SU-DHL-6 (cell line): Measurements from ENCODE around the gene RORC.

Source experiments
- H2AFZ ChIP-seq: fragments of 200-600 bp; sonication (generic); 2 replicates; pipeline ENCODE4 v1.6.1; 2014; ENCODE audit warnings: low read depth, mild to moderate bottlenecking, moderate library complexity, mixed read lengths, antibody characterized with exemption, low read length; ENCODE audit not compliant: severe bottlenecking
- H3F3A ChIP-seq: fragments of 200-600 bp; shearing (Covaris generic); 2 replicates; pipeline ENCODE4 v1.6.0; 2016; ENCODE audit warnings: antibody characterized with exemption, mild to moderate bottlenecking; ENCODE audit not compliant: insufficient read depth
- H3K27ac ChIP-seq: fragments of 200-600 bp; sonication (generic); 2 replicates; pipeline ENCODE4 v1.5.1; 2016; ENCODE audit warnings: low read depth, mild to moderate bottlenecking, low read length, moderate library complexity, mixed read lengths
- H3K27me3 ChIP-seq: fragments of 200-600 bp; sonication (generic), shearing (Covaris generic); 2 replicates; pipeline ENCODE4 v1.6.0; 2014; ENCODE audit warnings: mild to moderate bottlenecking, low read length
- H3K36me3 ChIP-seq: fragments of 200-600 bp; sonication (generic); 2 replicates; pipeline ENCODE4 v1.6.1; 2014; ENCODE audit warnings: mild to moderate bottlenecking, low read length, mixed read lengths
- H3K4me2 ChIP-seq: fragments of 300-600, 200-600 bp; shearing (Covaris generic), sonication (generic); 2 replicates; pipeline ENCODE4 v1.6.0; 2014; ENCODE audit warnings: low read length, low read depth, mild to moderate bottlenecking; ENCODE audit not compliant: poor library complexity, severe bottlenecking
- H3K4me3 ChIP-seq: fragments of 200-600 bp; sonication (generic); 2 replicates; pipeline ENCODE4 v1.5.1; 2014; ENCODE audit warnings: antibody characterized with exemption, low read length, mild to moderate bottlenecking, mixed read lengths; ENCODE audit not compliant: insufficient read depth, poor library complexity, severe bottlenecking
- H3K79me2 ChIP-seq: fragments of 200-600 bp; sonication (generic); 2 replicates; pipeline ENCODE4 v1.6.1; 2014; ENCODE audit warnings: mild to moderate bottlenecking, low read length, moderate library complexity; ENCODE audit not compliant: insufficient read depth
- H3K9ac ChIP-seq: fragments of 200-600 bp; sonication (generic); 2 replicates; pipeline ENCODE4 v1.7.0; 2014; ENCODE audit warnings: mild to moderate bottlenecking, low read length
- H3K9me2 ChIP-seq: fragments of 200-600 bp; sonication (generic); replicated peaks from 2 replicates; pipeline ENCODE4 v1.6.1; 2014; ENCODE audit warnings: low read length; ENCODE audit not compliant: insufficient read depth
- H3K9me3 ChIP-seq: fragments of 200-600 bp; sonication (generic); 2 replicates; pipeline ENCODE4 v1.6.1; 2014; ENCODE audit warnings: low read length, mixed read lengths; ENCODE audit not compliant: insufficient read depth
- H4K20me1 ChIP-seq: fragments of 200-600 bp; sonication (generic); 2 replicates; pipeline ENCODE4 v1.6.1; 2014; ENCODE audit warnings: low read depth, mild to moderate bottlenecking, antibody characterized with exemption, low read length, moderate library complexity, mixed read lengths
- CTCF ChIP-seq: fragments of 200-600 bp; sonication (generic); IDR thresholded peaks from one replicate; pipeline ENCODE4 v1.5.1; 2017; ENCODE audit warnings: antibody characterized with exemption, mild to moderate bottlenecking, low read length, moderate library complexity; ENCODE audit not compliant: insufficient read depth, poor library complexity, severe bottlenecking
- EZH2phosphoT487 ChIP-seq: fragments of 200-600 bp; sonication (generic), shearing (Covaris generic); conservative IDR thresholded peaks from 2 replicates; pipeline ENCODE4 v1.6.1; 2018; ENCODE audit warnings: mild to moderate bottlenecking, antibody characterized with exemption, low read length, moderate library complexity, mixed read lengths

The RORC gene

DNA sequence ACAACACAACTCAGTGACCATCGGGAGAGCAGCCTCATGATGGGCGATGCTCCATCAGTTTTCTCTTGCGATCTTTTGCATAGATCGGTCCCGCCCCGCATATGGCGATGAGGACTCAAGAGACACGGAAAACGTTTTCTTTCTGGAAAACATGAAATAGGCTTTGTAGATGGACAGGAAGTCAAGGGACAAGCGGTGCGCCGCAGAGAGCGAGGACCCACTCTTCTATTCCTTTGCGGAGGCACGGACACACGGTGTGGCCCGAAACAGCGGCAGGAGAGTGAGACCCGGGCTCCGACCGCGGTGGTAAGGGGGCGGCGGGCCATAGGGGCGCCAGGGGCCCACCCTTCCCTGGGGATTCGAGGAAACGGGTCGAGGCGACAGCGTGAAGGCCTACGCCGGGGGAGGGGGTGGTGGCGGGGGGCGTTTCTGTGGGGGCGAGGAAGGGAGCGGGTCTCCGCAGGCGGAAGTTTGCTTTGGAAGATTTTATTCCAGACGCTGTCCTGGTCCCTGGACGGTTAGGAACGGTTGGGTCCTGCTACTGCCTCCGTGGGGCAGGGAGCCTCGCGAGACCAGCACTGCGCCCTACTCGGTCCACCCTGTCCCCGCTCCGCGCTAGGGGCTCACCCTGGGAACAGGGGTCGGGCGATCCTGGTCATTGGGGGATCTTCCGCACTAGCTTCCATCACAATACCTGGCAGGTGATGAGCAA lies 40.5 kb downstream of the RORC start:
- H2AFZ ChIP-seq: peak overlapping the region; percentile 83
- H3K9me2 ChIP-seq: no peaks in the 10 kb centered on the region
- TF ChIP-seq EZH2phosphoT487 (no peak), CTCF (no peak)
- H3K36me3 ChIP-seq: no peaks in the 10 kb centered on the region
- H3F3A ChIP-seq: peaks cover 8% of the 10 kb centered on the region; the same call in 1 of the 2 replicates
- peak overlapping the region; percentile 62 for H3K4me3 ChIP-seq
- H4K20me1 ChIP-seq: no peaks in the 10 kb centered on the region
- H3K9ac ChIP-seq: peak overlapping the region; percentile 55
- no peaks in the 10 kb centered on the region for H3K27me3 ChIP-seq
- no peaks in the 10 kb centered on the region for H3K79me2 ChIP-seq
- H3K9me3 ChIP-seq: no peaks in the 10 kb centered on the region
- no peak overlapping the region for H3K27ac ChIP-seq
- H3K4me2 ChIP-seq: peak overlapping the region; percentile 59

DNA sequence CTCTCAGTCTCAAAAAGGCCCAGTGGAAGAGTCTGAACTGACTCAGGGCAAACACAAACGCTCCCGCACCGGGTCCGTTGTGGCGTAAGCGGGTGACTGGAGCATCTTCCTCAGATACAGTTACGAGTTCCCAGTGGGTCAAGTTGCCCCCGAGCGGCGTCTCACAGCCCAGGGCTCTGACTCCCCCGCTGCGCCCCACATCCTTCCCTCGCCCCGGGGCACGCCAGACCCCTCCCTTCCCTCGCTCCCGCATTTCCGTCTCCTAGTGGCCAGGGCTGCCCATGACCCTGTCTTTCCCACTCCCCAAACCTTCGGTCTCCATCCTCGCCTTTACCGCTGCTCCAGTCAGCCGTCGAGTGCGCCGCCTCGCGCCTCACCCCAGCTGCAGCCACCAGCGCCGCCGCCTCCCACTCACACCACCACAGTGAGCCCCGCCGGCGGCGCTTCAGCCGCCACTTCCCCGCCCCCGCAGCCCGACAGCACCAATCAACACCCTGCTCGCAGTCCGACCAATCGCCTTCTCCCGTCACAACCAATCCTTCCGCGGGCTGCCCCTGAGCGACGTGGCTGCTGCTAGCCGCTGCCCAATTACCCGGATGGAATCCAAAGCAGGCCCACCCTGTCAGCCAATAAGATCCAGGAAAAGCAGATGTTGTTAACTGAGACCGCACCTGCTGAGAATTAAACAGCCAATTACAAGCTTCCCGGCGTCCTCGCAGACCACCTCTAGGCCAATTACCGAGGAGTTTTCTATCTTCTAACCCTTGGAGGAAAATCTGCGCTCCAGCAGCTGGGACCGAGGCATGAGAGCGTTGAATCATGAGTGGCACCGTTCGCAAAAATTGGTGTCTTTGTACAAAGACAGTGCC lies 41.3 kb downstream of the RORC start, which contains the start of gene TDRKH:
TSS of gene TDRKH (minus strand) at position 430 of the 869 bp plus-strand sequence. CDS start 7,478 bp downstream, outside the sequence.
- Histone ChIP-seq H3K79me2 (no peaks in the 10 kb centered on the region), H3K9ac (peak within 1 kb of the TSS; percentile 67), H3K27ac (no peak within 1 kb of the TSS), H4K20me1 (no peaks in the 10 kb centered on the region), H3K9me2 (no peaks in the 10 kb centered on the region), H3F3A (peaks cover 8% of the 10 kb centered on the region; the same call in 1 of the 2 replicates), H3K4me3 (peak within 1 kb of the TSS; percentile 74), H3K9me3 (no peaks in the 10 kb centered on the region), H3K36me3 (no peaks in the 10 kb centered on the region), H3K4me2 (peak within 1 kb of the TSS; percentile 81), H3K27me3 (no peaks in the 10 kb centered on the region), H2AFZ (peak within 1 kb of the TSS; percentile 95)
- TF ChIP-seq EZH2phosphoT487 (no peak), CTCF (peak; percentile 23)

DNA sequence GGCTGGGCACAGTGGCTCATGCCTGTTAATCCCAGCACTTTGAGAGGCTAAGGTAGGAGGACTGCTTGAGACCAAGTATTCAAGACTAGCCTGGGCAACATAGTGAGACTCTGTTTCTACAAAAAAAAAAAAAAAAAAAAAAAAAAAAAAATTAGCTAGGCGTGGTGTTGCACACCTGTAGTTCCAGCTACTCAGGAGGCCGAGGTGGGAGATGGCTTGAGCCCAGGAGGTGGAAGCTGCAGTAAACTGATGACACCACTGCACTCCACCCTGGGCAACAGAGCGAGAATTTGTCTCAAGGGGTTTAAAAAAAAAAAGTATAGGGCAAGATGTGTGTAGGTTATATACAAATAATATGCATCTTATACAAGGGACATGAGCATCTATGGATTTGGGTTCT lies 43.9 kb downstream of the RORC start:
- no peaks in the 10 kb centered on the region for H3K79me2 ChIP-seq
- H3K27me3 ChIP-seq: no peaks in the 10 kb centered on the region
- no peaks in the 10 kb centered on the region for H3K36me3 ChIP-seq
- H2AFZ ChIP-seq: no peak overlapping the region
- H4K20me1 ChIP-seq: no peaks in the 10 kb centered on the region
- H3K9me2 ChIP-seq: no peaks in the 10 kb centered on the region
- no peak overlapping the region for H3K4me2 ChIP-seq
- no peak overlapping the region for H3K9ac ChIP-seq
- no peaks in the 10 kb centered on the region for H3K9me3 ChIP-seq
- H3K4me3 ChIP-seq: no peak overlapping the region
- no peak overlapping the region for H3K27ac ChIP-seq
- peaks cover 8% of the 10 kb centered on the region; the same call in 1 of the 2 replicates for H3F3A ChIP-seq
- no peak for TF ChIP-seq CTCF
- no peak for TF ChIP-seq EZH2phosphoT487
